Measurements from ENCODE around the gene GAP43. TPM values are rescaled to one million over a fixed set of nuclear protein-coding genes. Genes with fewer than 3 reads are reported as not detected.

The GAP43 gene
- total RNA-seq, 3 donors from 2014 or later: 0.16 TPM; not detected in 2

DNA sequence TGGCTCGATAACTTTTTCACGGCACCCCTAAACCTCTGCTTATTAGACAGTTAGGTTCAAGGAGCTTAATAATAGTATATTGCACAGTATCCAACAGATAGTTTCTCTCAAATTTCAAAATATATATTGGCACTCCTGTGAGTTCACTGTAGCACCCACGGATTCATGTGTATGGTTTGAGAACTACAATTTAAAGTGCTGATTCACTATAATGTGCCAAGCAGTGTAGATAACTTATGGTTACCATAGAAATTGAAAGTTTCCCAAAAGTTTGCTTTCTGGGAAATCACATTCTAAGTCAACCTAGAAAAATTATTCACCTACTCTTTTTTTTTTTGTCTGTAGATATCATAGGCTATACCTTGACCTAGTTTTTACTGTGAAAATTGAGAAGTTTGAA, 86.6 kb downstream of the GAP43 start:
- no peaks in the 10 kb centered on the region for H3K4me1 ChIP-seq
- intact Hi-C loops (cut with DNase I; ENCODE audit: low total_unique reads): no loop called here
- DNase-seq (ENCODE audit: low spot score in 2 of 2): no peak
- H3K9me3 ChIP-seq: no peaks in the 10 kb centered on the region
- TF ChIP-seq POLR2A (IDR thresholded peaks at IDR 0.05) (no peak), POLR2AphosphoS5 (IDR thresholded peaks at IDR 0.05) (no peak)
- TF ChIP-seq, protein P1, sequence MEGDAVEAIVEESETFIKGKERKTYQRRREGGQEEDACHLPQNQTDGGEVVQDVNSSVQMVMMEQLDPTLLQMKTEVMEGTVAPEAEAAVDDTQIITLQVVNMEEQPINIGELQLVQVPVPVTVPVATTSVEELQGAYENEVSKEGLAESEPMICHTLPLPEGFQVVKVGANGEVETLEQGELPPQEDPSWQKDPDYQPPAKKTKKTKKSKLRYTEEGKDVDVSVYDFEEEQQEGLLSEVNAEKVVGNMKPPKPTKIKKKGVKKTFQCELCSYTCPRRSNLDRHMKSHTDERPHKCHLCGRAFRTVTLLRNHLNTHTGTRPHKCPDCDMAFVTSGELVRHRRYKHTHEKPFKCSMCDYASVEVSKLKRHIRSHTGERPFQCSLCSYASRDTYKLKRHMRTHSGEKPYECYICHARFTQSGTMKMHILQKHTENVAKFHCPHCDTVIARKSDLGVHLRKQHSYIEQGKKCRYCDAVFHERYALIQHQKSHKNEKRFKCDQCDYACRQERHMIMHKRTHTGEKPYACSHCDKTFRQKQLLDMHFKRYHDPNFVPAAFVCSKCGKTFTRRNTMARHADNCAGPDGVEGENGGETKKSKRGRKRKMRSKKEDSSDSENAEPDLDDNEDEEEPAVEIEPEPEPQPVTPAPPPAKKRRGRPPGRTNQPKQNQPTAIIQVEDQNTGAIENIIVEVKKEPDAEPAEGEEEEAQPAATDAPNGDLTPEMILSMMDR (IDR thresholded peaks at IDR 0.05): no peak
- no peaks in the 10 kb centered on the region for H3K27me3 ChIP-seq
- no peak overlapping the region for H3K27ac ChIP-seq
- no peak overlapping the region for H3K4me3 ChIP-seq
- no peaks in the 10 kb centered on the region for H3K36me3 ChIP-seq

DNA sequence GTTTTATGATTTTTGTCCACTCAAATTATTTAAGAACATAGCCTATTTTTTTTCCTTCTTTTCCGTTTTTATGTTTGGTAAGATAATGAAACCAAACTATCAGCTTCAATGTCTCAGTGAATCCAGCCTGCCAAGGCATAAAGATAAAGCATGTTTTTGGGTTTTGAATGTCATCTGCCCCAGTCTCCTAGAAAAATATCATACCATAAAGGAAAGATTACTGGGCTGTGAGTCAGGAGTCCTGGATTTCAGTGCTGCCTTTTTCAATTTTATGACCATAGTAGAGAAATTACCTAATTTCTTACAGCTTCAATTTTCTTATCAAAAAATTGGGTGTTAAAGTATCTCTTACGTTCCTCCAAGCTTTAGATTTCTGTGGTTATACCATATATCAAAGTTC, 87.5 kb downstream of the GAP43 start:
- intact Hi-C loops (cut with DNase I; ENCODE audit: low total_unique reads): loop anchor here (1.0 kb wide), 1 partner anchor 15 kb away; no protein-coding TSS in a partner anchor
- H3K4me3 ChIP-seq: no peak overlapping the region

DNA sequence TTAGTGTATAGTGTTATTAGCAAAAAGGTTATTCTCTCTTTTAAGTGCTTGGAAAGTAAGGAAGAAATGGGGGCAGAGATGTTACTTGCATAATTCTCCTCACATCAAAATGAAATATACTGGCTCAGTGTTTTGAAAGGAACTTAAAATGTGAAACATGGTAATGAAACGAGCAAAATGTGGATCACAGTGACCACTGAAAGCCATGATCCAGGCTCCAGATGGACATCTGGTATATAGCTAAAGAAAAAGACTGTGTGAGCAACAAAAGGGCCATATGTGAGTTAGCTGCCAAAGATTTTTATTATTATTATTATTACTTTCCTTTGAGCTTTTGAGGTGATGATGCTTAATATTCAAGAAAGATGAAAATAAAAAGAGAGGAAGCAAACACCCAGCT, 89.6 kb downstream of the GAP43 start:
- Histone ChIP-seq H3K36me3 (no peaks in the 10 kb centered on the region), H3K27me3 (no peaks in the 10 kb centered on the region), H3K9me3 (no peaks in the 10 kb centered on the region), H3K4me3 (no peak overlapping the region), H3K27ac (no peak overlapping the region), H3K4me1 (no peaks in the 10 kb centered on the region)
- DNase-seq (ENCODE audit: low spot score in 2 of 2): no peak
- intact Hi-C loops (cut with DNase I; ENCODE audit: low total_unique reads): no loop called here
- TF ChIP-seq POLR2AphosphoS5 (IDR thresholded peaks at IDR 0.05): no peak
- no peak for TF ChIP-seq POLR2A (IDR thresholded peaks at IDR 0.05)
- TF ChIP-seq, protein P1 (IDR thresholded peaks at IDR 0.05): no peak

More for the DNA sequence above, 87.5 kb downstream of the GAP43 start:
- H3K4me1 ChIP-seq: no peaks in the 10 kb centered on the region
- H3K27me3 ChIP-seq: no peaks in the 10 kb centered on the region
- no peak overlapping the region for H3K27ac ChIP-seq
- DNase-seq (ENCODE audit: low spot score in 2 of 2): no peak
- TF ChIP-seq POLR2AphosphoS5 (IDR thresholded peaks at IDR 0.05) (no peak), POLR2A (IDR thresholded peaks at IDR 0.05) (no peak)
- TF ChIP-seq, protein P1 (IDR thresholded peaks at IDR 0.05): no peak
- no peaks in the 10 kb centered on the region for H3K9me3 ChIP-seq
- no peaks in the 10 kb centered on the region for H3K36me3 ChIP-seq

DNA sequence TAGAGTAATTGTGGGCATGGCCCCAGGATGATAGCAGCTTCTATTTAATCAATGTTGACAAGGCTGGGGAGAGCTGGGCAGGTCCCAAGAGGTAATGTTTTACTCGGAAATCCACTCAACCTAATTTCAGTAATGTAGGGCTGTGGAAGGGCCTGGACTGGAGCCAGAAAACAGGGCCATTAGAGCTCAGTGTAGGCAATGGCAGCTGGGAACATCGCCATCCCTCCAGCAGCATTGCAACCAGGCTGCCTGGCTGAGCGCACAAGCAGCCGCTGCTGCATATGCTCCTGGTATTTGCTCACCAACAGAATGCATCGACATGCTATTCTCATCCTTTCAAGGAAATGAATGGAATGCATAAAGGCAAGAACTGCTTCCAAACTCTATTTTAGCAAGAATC, 90.0 kb downstream of the GAP43 start:
- no peaks in the 10 kb centered on the region for H3K9me3 ChIP-seq
- no peak for DNase-seq (ENCODE audit: low spot score in 2 of 2)
- H3K27me3 ChIP-seq: no peaks in the 10 kb centered on the region
- H3K4me1 ChIP-seq: no peaks in the 10 kb centered on the region
- no peaks in the 10 kb centered on the region for H3K36me3 ChIP-seq
- intact Hi-C loops (cut with DNase I; ENCODE audit: low total_unique reads): no loop called here
- no peak for TF ChIP-seq POLR2A (IDR thresholded peaks at IDR 0.05)
- no peak for TF ChIP-seq POLR2AphosphoS5 (IDR thresholded peaks at IDR 0.05)
- TF ChIP-seq, protein P1 (IDR thresholded peaks at IDR 0.05): no peak
- H3K4me3 ChIP-seq: no peak overlapping the region
- H3K27ac ChIP-seq: no peak overlapping the region

DNA sequence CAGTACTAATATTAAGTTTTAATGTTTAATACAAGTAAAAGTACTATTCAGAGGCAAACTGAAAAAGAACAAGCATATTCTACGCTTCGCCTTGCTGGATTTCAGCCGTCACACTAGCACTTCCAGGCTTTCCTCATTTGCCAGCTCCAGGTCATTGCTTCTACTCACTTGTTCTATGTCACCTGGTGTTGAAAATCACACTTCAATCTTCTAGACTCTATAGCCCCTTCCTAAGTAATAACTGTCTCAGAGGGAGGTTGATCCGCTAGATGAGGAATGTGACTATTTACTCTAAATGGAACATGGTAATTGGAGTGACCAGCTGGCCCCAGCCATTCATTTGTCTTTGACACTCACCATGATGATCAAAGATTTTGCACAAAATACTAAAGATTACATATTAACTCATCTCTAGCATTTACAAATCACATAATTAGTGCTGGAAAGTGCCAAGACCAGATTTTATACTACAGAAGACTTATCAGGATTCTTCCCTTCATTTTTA, 92.0 kb downstream of the GAP43 start:
- no peak for TF ChIP-seq POLR2AphosphoS5 (IDR thresholded peaks at IDR 0.05)
- Histone ChIP-seq H3K4me3 (no peak overlapping the region), H3K27me3 (no peaks in the 10 kb centered on the region), H3K9me3 (no peaks in the 10 kb centered on the region), H3K36me3 (no peaks in the 10 kb centered on the region), H3K4me1 (no peaks in the 10 kb centered on the region), H3K27ac (no peak overlapping the region)
- intact Hi-C loops (cut with DNase I; ENCODE audit: low total_unique reads): no loop called here
- DNase-seq (ENCODE audit: low spot score in 2 of 2): no peak

DNA sequence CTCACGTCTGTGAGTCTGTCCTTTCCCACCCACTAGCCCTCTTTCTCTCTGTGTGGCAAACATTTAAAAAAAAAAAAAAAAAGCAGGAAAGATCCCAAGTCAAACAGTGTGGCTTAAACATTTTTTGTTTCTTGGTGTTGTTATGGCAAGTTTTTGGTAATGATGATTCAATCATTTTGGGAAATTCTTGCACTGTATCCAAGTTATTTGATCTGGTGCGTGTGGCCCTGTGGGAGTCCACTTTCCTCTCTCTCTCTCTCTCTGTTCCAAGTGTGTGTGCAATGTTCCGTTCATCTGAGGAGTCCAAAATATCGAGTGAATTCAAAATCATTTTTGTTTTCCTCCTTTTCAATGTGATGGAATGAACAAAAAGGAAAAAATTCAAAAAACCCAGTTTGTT, 97.7 kb downstream of the GAP43 start:
- DNase-seq (ENCODE audit: low spot score in 2 of 2): no peak
- H3K27ac ChIP-seq: no peak overlapping the region
- no peaks in the 10 kb centered on the region for H3K36me3 ChIP-seq
- no peak overlapping the region for H3K4me3 ChIP-seq
- no peaks in the 10 kb centered on the region for H3K9me3 ChIP-seq
- no peaks in the 10 kb centered on the region for H3K4me1 ChIP-seq
- TF ChIP-seq POLR2AphosphoS5 (IDR thresholded peaks at IDR 0.05) (no peak), POLR2A (IDR thresholded peaks at IDR 0.05) (no peak)
- TF ChIP-seq, protein P1 (IDR thresholded peaks at IDR 0.05): no peak
- H3K27me3 ChIP-seq: no peaks in the 10 kb centered on the region
- intact Hi-C loops (cut with DNase I; ENCODE audit: low total_unique reads): no loop called here

All from breast epithelium (tissue), 4 donors.